Stimulated activated CD8-positive, alpha-beta memory T cell treated with anti-CD3 and anti-CD28 coated beads, Interleukin-7, amount 100 ng/mL, for 48 hours (primary cell): ENCODE data around the gene HSP90AA1.
"Not testable (repeated sequence)": the region's sequence is repeated elsewhere in the genome, so short reads cannot be mapped to it uniquely, and the experiment has no call there.

ENCODE experiments used
- DNase-seq, 2 donors: peaks; one replicate each; pipeline ENCODE4 v3.0.0-alpha.2; 2020; ENCODE audit warnings: low read depth in 1 of 2; ENCODE audit errors: extremely low read depth in 1 of 2

HSP90AA1 gene

DNA sequence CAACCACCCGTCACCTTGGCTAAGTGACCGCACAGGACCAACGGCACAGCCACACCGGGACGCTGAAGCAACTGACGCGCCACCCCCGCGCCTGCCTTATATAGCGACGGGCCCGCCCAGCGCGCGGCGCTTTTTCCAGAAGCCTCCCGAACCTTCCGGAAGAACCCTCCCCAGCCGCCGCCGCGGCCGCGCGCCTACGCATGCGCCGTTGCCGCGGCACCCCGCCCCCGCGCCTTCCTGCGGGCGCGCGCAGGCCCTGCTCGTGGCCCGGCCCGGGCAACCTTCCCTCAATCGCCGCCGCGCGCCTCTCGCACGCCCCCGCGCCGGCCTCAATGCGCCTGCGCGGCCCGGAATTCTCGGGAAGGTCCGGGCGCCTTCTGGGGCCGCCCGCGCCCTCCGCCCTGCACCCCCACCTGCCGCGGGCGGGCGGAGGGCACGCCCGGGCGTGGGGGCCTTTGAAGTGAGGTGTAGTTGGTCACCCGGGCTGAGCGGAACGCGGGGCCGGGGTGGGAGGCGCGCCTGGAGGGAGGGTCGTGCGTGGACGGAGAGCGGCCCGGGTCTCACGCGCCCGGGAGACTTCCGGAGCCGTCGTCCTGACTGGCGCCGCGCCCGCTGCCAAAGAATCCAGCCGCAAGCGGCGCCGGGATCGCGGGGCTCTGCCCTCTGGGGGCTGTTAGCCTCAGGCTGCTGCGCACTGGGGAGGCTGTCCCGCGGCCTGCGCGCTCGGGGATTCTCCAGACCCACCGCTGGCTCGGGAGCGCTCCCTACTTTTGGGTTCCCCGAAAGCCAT, at the start of gene HSP90AA1:
Gene HSP90AA1, minus strand, starts transcription at position 73 of the 790 bp plus-strand sequence. CDS start 666 bp downstream, outside the sequence.
- DNase-seq, result peak; percentile 87 to 94

- not testable (repeated sequence) for DNase-seq
Observed at GRCh38 chr14:102135456-102135855, 48.6 kb upstream of the HSP90AA1 start.

DNA sequence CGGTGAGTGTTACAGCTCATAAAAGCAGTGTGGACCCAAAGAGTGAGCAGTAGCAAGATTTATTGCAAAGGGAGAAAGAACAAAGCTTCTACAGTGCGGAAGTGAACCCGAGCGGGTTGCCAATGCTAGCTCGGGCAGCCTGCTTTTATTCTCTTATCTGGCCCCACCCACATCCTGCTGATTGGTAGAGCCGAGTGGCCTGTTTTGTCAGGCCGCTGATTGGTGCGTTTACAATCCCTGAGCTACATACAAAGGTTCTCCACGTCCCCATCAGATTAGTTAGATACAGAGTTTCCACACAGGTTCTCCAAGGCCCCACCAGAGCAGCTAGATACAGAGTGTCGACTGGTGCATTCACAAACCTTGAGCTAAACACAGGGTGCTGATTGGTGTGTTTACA, 47.9 kb upstream of the HSP90AA1 start:
- DNase-seq, result not testable (repeated sequence)

DNA sequence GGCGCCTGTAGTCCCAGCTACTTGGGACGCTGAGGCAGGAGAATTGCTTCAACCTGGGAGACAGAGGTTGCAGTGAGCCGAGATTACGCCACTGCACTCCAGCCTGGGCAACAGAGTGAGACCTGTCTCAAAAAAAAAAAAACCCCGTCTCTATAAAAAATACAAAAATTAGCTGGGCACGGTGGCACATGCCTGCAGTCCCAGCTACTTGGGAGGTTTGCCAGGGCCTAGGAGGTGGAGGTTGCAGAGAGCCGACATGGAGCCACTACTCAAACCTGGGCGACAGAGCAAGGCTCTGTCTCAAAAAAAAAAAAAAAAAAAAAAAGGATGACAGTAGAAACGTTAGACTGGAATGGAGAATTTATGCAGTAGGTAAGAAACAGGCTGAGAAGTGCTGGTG, 47.2 kb upstream of the HSP90AA1 start:
- not testable (repeated sequence) for DNase-seq

- DNase-seq, result no peak
Observed at GRCh38 chr14:102131741-102132140, 44.9 kb upstream of the HSP90AA1 start.

DNA sequence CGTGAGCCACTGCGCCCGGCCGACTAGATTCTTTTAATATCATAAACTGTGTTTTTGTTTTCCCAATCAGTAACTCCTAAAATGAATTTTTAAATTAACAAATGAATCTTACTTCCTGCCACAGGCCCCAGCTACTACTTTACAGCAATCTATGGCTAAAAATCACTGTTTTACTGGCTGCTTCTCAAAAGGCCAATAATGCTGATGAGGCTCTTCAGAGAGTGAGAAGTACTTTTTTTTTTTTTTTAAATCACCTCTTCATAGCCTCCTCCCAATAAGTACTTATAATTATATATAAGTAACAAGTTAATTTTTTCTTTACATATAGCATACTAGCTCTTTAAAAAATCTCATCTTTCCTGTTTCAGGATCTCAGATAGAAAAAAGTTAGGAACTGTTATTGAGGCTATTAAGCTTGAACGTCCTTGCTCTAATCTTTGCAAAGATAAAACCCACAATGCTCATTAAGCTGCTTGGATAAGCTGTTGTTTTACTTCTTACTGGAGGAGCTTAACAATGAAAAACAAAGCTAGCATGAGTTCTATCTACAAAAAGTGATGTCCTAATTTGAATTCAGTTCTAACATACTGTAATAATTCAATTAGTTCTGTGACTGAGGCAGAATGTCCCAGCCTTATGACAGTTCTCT, 40.1 kb upstream of the HSP90AA1 start:
- no peak for DNase-seq

- DNase-seq, result no peak
Observed at GRCh38 chr14:102125546-102125945, 38.7 kb upstream of the HSP90AA1 start.

GRCh38 chr14:102124419-102124818, 37.6 kb upstream of the HSP90AA1 start:
- no peak for DNase-seq

GRCh38 chr14:102121567-102121966, 34.7 kb upstream of the HSP90AA1 start:
- DNase-seq, result no peak

DNA sequence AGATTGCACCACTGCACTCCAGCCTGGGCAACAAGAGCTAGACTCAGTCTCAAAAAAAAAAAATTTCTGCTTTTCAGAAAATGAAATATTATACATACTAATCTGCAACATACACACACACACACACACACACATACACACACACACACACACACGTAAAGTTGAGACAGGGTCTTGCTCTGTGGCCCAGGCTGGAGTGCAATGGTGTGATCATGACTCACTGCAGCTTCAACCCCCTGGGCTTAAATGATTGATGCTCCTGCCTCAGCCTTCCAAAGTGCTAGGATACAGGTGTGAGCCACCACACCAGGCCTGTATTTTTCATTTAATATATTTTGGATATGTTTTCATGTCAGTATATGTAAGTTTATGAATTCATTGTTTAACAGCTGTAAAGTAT, 34.0 kb upstream of the HSP90AA1 start:
- no peak for DNase-seq

- no peak for DNase-seq
Observed at GRCh38 chr14:102117852-102118251, 31.0 kb upstream of the HSP90AA1 start.

GRCh38 chr14:102116361-102117180, 29.7 kb upstream of the HSP90AA1 start:
- DNase-seq, result no peak

DNA sequence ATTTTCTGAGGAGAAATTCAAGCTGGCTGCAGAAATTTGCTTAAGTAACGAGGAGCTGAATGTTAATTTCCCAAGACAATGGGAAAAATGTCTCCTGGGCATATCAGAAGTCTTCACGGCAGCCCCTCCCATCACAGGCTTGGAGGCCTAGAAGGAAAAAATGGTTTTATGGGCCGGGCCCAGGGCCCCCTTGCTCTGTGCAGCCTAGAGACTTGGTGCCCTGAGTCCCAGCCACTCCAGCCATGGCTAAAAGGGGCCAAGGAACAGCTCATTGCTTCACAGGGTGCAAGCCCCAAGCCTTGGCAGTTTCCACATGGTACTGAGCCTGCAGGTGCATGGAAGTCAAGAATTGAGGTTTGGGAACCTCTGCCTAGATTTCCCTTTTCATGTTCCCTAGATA, 24.3 kb upstream of the HSP90AA1 start:
- DNase-seq, result no peak

GRCh38 chr14:102109332-102109731, 22.5 kb upstream of the HSP90AA1 start:
- not testable (repeated sequence) for DNase-seq

DNA sequence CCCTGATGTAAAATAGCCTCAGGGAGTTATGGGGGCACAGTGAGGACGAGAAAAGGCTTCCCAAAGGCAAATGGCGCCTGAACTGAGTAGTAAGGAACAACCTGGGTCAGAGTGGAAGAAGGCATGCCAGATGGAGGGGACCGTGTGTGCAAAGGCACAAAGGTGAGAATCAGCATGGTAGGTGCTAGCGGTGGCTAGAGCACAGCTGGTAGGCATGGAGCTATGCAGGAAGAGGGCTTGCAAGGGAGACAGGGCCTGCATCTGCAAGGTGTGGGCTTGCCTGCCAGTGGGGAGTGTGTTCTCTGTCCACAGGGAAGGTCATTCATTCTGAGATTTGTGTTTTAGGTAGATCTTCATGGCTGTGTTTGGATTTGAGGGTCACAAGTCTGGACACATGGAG, 18.5 kb upstream of the HSP90AA1 start:
- DNase-seq, result no peak

DNA sequence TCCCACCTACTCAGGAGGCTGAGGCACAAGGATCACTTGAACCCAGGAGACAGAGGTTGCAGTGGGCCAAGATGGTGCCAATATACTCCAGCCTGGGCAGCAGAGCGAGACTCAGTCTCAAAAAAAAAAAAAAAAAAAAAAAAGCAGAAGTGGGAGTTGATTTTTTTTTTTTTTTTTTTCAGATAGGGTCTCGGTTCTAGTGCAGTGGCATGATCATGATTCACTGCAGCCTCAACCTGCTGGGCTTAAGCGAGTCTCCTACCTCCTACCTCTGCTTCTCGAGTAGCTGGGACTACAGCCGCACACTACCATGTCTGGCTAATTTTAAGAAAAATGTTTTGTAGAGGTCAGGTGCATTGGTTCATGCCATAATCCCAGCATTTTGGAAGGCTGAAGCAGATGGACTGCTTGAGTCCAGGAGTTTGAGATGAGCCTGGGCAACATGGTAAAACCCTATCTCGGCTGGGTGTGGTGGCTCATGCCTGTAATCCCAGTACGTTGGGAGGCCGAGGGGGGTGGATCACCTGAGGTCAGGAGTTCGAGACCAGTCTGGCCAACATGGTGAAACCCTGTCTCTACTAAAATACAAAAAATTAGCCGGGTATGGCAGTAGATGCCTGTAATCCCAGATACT, 16.3 kb upstream of the HSP90AA1 start:
- no peak for DNase-seq

DNA sequence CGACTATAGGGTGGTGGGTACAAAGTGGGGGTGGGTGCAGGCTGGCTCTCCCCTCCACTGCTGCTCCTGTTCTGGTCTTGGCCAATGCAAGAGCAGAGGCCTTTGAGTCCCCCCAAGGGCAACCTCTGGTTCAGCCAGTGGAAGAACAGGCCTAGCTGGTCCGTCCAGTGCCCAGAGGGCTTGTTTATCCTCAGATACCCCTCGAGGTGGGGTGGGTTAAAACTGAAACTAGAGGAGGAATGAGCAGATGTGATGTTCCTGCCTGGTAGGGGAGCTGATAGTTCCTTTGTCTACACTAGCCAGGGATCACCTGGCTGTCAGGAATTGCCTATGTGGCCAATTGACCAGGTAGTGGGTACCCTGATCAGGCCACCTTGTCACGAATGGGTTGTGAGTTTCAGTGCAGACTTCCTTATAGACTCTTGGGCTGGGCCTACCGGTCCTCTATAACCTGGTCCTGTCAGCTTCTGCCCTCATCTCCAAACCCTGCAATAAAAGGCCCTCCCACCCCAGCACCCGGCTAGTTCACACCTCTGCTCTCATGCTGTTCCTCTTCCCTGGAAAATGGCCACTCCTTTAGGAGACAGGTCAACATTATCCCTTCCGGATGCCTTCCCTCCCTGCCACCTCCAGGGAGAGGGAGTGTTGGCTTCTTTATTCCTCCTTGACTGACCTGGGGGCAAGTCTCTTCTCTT, 10.7 kb upstream of the HSP90AA1 start:
- no peak for DNase-seq

GRCh38 chr14:102096569-102097188, 9.8 kb upstream of the HSP90AA1 start:
- peak in 1 of 2 donors; percentile 42 for DNase-seq

- no peak for DNase-seq
Observed at GRCh38 chr14:102095871-102096568, 9.2 kb upstream of the HSP90AA1 start.
